HG03064 (cell line): ENCODE results near the gene ENTPD6.
"Not testable (repeated sequence)": the region's sequence is repeated elsewhere in the genome, so short reads cannot be mapped to it uniquely, and the experiment has no call there.

Experiments
- ATAC-seq: cut with Tn5 transposase; IDR thresholded peaks from one replicate; pipeline ENCODE4 v1.9.1; 2021; ENCODE audit warnings: low read depth; ENCODE audit not compliant: unreplicated experiment

Gene ENTPD6

DNA sequence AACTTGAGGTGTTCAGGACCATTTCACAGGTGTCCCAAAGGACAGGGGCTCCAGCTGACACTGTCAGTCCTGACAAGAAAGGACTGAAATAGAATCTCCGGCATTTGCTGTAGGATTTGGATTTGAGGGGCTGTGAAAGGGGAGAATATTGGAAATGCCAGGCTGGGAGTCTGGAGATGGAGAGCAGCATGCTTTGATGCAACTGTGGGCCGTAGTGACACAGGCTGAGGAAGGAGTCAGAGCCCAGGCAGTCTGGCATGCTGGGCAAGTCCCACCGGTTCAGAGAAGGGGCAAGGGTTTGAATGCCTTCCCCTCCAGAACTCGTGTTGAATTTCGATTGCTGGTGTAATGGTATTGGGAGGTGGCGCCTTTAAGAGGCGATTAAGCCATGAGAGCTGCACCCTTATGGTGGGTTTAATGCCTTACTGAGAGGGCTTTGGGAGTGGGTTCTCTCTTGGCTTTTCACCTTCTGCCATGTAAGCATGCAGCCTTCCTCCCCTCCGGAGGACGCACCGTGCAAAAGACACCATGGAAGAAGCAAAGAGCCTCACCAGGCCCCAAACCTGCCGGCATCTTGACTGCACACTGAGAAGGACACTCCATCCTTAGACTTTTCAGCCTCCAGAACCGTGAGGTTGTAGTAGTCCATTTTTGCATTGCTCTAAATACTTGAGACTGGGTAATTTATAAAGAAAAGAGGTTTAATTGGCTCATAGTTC, 43.0 kb downstream of the ENTPD6 start:
- ATAC-seq, result no peak

GRCh38 chr20:25239387-25240370, 44.2 kb downstream of the ENTPD6 start:
- ATAC-seq, result no peak

- not testable (repeated sequence) for ATAC-seq
Measured at GRCh38 chr20:25240851-25241658, 45.5 kb downstream of the ENTPD6 start.

GRCh38 chr20:25241659-25241955, 46.1 kb downstream of the ENTPD6 start:
- not testable (repeated sequence) for ATAC-seq

DNA sequence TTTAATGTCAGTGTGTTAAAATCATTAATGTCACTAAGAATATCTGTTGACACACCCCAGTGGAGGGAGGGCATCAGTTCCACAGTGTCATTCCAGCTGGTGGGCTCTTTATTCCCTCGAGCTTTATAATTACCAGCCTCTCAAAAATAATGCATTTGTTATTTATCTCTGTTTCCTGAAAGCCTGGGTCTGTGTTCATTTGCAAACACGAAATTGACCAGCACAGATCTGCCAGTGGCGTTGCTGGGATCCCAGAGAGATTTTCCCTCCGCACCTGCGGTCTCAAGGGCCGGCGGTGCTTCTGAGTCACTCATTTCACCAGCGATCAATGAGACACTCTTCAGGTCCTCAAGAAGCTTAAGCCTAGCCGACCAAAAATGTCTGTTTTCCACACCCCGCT, 46.7 kb downstream of the ENTPD6 start:
- ATAC-seq, result no peak

DNA sequence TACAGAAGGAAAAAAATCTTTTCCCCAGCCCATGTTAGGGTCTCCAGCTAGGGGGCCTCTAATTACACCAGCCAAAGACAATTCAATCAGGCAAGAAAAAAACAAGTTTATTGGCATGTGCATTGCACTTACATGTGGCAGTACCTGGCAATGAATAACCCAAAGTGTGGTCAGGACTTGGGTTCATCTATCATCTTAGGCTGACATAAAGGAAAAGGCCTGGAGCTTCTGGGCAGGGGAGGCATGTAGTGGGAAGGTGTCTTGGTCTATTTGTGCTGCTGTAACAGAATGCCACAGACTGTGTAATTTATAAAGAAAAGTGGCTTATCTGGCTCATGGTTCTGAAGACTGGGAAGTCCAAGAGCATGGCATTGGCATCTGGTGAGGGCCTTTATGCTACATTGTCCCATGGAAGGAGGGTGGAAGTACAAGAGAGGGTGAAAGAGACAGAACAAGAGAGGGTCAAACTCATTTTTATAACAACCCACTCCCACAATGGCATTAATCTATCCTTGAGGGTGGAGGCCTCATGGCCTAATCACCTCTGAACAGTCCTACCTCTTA, 48.0 kb downstream of the ENTPD6 start:
- ATAC-seq, result no peak

DNA sequence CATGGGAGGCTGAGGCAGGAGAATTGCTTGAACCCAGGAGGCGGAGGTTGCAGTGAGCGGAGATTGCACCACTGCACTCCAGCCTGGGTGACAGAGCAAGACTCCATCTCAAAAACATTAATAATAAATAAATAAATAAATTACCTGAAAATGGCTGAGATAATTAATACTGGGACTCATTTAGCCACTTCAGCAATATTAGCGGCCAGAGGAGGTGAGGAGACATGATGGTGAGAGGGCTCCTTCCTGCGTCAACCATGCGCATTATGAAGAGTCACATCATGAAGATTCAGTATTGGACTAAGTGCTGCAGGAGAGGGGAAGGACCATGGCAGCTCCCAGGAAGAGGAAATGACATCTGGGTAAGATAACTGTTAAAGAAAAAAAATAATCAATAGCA, 49.5 kb downstream of the ENTPD6 start:
- no peak for ATAC-seq

DNA sequence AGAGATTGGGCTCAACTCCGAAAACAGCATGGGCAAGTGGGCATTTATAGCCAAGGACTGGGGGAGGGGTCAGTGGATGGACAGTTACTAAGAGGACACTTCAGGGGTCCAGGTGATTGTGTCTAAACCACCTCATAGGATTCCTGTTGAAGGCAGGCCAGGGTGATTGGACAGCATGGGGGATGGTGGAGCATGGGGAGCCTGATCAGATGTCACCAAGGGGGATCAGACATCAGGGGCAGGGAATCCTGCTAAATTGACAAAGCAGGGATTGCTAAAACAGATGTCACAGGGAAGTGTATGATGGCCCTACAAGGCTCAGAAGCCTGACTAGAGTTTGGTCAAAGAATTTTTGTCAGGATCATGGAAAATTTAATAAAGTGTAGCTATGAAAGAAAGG, 49.9 kb downstream of the ENTPD6 start:
- ATAC-seq, result no peak

GRCh38 chr20:25246182-25246999, 50.9 kb downstream of the ENTPD6 start:
- no peak for ATAC-seq

DNA sequence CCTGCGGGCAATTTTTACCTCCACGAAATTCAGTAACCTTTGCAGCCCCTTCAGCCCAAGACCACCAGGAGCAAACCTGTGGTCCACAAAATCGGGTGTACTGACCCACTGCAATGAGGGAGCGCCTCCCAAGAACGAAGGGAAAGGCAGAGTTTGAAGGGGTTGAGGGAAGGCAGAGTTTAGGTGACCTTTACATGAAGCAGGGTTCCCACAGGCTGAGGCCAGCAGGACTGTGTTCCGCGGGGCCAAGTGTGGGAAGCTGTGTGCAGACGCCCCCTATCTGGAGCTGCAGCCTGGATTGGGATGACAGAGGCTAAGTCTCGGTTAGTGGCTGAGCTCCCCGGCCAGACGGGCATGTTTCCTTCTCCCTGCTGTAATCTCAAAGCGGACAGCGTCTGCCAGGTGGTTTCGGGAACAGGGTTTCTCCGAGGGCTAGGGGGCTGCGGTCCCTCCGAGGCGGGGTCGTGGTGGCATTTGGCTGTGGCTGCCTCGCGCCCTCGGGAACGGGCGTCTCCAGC, 51.5 kb downstream of the ENTPD6 start:
- no peak for ATAC-seq

GRCh38 chr20:25247518-25247955, 52.0 kb downstream of the ENTPD6 start:
- peak; percentile 31 for ATAC-seq

- ATAC-seq, result peak; percentile 56
Measured at GRCh38 chr20:25247956-25248785, 52.7 kb downstream of the ENTPD6 start, which contains the start of gene PYGB. Gene PYGB (plus strand): TSS chr20:25248085. CDS start chr20:25248179, 94 bp downstream.

- peak; percentile 1 for ATAC-seq
Measured at GRCh38 chr20:25248786-25249172, 53.3 kb downstream of the ENTPD6 start.

DNA sequence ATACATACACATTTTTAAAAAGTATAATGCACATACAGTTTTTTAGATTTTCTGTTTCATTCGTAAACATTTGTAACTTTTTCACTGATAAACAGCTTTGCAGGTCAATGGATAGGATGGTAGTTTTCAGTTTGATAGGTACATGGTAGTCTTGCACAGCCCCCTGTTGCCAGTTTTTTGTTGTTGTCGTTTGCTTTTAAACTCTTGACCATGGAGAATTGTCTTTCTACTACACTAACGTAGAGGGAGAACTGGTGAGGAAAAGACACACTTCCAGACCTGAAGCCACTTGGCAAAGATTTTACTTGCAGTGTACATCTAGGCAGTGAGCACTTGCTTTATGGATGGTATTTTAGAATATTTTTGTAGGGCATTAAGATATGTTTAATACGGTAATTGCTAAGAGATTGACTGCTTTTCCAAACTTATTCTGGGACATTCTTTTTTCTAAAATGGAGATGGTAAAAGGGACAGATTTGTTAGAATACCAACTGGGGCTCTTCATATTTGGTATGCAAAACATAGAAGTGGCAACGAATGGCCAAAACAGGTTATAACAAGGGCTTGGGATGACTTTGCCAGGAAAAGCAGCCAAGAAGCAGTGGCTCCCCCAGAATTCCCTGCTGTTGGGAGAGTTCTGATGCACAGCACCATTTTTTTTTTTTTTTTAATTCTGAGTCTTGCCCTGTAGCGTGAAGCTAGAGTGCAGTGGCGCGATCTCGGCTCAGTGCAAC, 53.9 kb downstream of the ENTPD6 start:
- ATAC-seq, result no peak

DNA sequence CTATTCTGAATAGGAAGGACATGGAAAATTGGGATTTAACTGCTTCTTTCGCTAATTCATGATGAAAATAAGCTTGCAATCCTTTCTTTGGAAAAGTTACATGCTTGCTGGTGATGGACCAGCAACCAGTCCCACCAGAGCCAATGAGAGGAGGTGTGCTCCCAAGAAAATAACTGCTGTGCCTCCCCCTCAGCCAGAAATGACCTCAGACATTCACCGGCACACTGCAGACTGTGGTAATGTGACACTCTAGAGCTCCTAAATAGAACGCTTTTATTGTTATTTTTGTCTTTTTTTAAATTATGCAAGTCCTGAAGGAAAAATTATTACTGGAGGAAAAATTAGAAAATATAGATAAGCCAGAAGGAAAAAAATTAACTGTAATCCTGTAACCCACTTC, 55.0 kb downstream of the ENTPD6 start:
- no peak for ATAC-seq

- ATAC-seq, result no peak
Measured at GRCh38 chr20:25251019-25251418, 55.5 kb downstream of the ENTPD6 start.

DNA sequence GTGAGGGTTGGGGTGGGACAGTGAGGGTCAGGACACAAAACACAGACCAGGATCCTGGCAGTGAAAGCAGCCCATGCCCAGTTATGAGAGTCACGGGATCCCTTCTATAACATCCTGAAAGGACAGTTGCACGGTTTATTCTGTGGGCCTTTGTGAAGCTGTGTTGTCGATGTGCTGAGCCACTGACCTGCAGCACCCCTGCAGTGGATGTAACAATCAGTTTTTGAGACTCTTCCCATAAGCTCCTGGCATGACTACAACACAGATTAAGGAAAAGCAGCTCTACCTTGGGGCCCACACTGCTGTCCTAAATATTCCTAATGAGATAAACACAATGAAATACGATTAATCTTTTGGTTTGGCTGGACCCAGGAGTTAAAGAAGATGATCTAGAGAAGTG, 56.0 kb downstream of the ENTPD6 start:
- no peak for ATAC-seq

DNA sequence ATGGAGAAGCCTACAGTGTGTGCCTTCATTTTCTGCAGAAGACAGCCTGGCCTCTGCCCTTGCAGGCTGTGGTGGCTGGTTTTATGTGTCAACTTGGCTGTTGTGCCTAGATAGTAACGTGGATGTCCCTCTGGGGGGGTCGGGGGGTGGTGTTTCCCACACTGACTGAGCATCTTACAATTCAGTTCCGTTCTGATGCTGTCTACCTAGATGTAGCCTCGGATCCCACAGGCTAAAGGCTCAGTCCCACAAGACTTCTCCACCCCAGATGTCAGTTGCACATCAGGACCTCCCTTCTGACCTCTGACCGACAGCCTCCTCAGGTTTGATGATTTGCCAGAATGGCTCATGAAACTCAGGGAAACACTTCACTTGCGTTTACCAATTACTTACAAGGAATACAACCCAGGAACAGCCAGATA, 56.7 kb downstream of the ENTPD6 start:
- ATAC-seq, result no peak
